Colonic mucosa (tissue), 4 donors: ENCODE results near the gene MX2. TPM values are rescaled to one million over a fixed set of nuclear protein-coding genes. Genes with fewer than 3 reads are reported as not detected.

ENCODE experiments used
- DNase-seq: peaks from one replicate; pipeline ENCODE4 v3.0.0-alpha.2; 2020
- H3K27ac ChIP-seq: fragments of 200-600 bp; one replicate; pipeline ENCODE4 v1.8.0; 2021
- H3K27me3 ChIP-seq: fragments of 200-600 bp; one replicate; pipeline ENCODE4 v1.8.0; 2021
- H3K36me3 ChIP-seq: fragments of 200-600 bp; one replicate; pipeline ENCODE4 v1.8.0; 2021
- H3K4me1 ChIP-seq: fragments of 200-600 bp; one replicate; pipeline ENCODE4 v1.8.0; 2021; ENCODE audit warnings: mild to moderate bottlenecking
- H3K4me3 ChIP-seq: fragments of 200-600 bp; one replicate; pipeline ENCODE4 v1.8.0; 2021
- H3K9ac ChIP-seq, 2 donors: one replicate each; pipeline ENCODE4 v1.7.0; 2013; ENCODE audit warnings: control low read depth in 2 of 2, low read depth in 2 of 2, low read length in 2 of 2
- H3K9me3 ChIP-seq: fragments of 200-600 bp; one replicate; pipeline ENCODE4 v1.8.0; 2021
- CTCF ChIP-seq: fragments of 200-600 bp; IDR thresholded peaks from one replicate; pipeline ENCODE4 v1.8.0; 2022; ENCODE audit warnings: antibody characterized with exemption, mild to moderate bottlenecking
- intact Hi-C: fragments of 100-400 bp; cut with DNase I; formaldehyde crosslinking; loops from one replicate; pipeline ENCODE4 v1.14.1; 2022
- total RNA-seq, 2 donors: library from RNA; stranded (reverse); fragmentation: NEBNext Ultra II Directional in 1 of 2; extraction: Animal tissue kit (Norgen Biotek cat#: 25700) in 1 of 2; gene quantifications; one replicate each; pipeline ENCODE4 v1.2.1, GENCODE V29; 2021
- donor health status: healthy.
- donor health status: DM: no; HTN: no; CAD: no.
- donor health status: DM: no; HTN: no; CAD: no.

Gene MX2
- total RNA-seq, 2 donors from 2014 or later = 2.0 to 2.5 TPM

- no peaks in the 10 kb centered on the region for H3K4me1 ChIP-seq
- intact Hi-C loops = no loop called here
- no peaks in the 10 kb centered on the region for H3K27me3 ChIP-seq
- TF ChIP-seq CTCF = no peak
- H3K9ac ChIP-seq = no peak overlapping the region
- H3K4me3 ChIP-seq = no peak overlapping the region
- DNase-seq = no peak
- no peaks in the 10 kb centered on the region for H3K36me3 ChIP-seq
- no peak overlapping the region for H3K27ac ChIP-seq
- H3K9me3 ChIP-seq = no peaks in the 10 kb centered on the region
Measured at GRCh38 chr21:41344146-41344545, 17.7 kb upstream of the MX2 start.

GRCh38 chr21:41345356-41345755 lies 16.5 kb upstream of the MX2 start:
- TF ChIP-seq CTCF = no peak
- no peak overlapping the region for H3K9ac ChIP-seq
- intact Hi-C loops = no loop called here
- no peaks in the 10 kb centered on the region for H3K27me3 ChIP-seq
- H3K4me3 ChIP-seq = no peak overlapping the region
- no peaks in the 10 kb centered on the region for H3K36me3 ChIP-seq
- no peak for DNase-seq
- H3K9me3 ChIP-seq = no peaks in the 10 kb centered on the region
- no peaks in the 10 kb centered on the region for H3K4me1 ChIP-seq
- H3K27ac ChIP-seq = no peak overlapping the region

- intact Hi-C loops = no loop called here
- Histone ChIP-seq H3K27ac (no peak overlapping the region), H3K4me3 (no peak overlapping the region), H3K9me3 (no peaks in the 10 kb centered on the region), H3K4me1 (no peaks in the 10 kb centered on the region), H3K27me3 (no peaks in the 10 kb centered on the region), H3K9ac (no peak overlapping the region), H3K36me3 (no peaks in the 10 kb centered on the region)
- no peak for DNase-seq
- TF ChIP-seq CTCF = no peak
Measured at GRCh38 chr21:41345934-41346685, 15.7 kb upstream of the MX2 start.

GRCh38 chr21:41346758-41347157 lies 15.1 kb upstream of the MX2 start:
- H3K36me3 ChIP-seq = no peaks in the 10 kb centered on the region
- no peaks in the 10 kb centered on the region for H3K27me3 ChIP-seq
- H3K4me1 ChIP-seq = no peaks in the 10 kb centered on the region
- intact Hi-C loops = no loop called here
- no peaks in the 10 kb centered on the region for H3K9me3 ChIP-seq
- H3K4me3 ChIP-seq = no peak overlapping the region
- TF ChIP-seq CTCF = no peak
- no peak overlapping the region for H3K9ac ChIP-seq
- H3K27ac ChIP-seq = no peak overlapping the region
- no peak for DNase-seq

- H3K9ac ChIP-seq = no peak overlapping the region
- no peak overlapping the region for H3K27ac ChIP-seq
- no peaks in the 10 kb centered on the region for H3K27me3 ChIP-seq
- H3K4me3 ChIP-seq = no peak overlapping the region
- TF ChIP-seq CTCF = no peak
- no peaks in the 10 kb centered on the region for H3K9me3 ChIP-seq
- H3K36me3 ChIP-seq = no peaks in the 10 kb centered on the region
- no peaks in the 10 kb centered on the region for H3K4me1 ChIP-seq
- intact Hi-C loops = no loop called here
- no peak for DNase-seq
Measured at GRCh38 chr21:41348434-41348833, 13.4 kb upstream of the MX2 start.
